RPMI7951 (cell line): Measurements from ENCODE around the gene HAPLN3. TPM values are rescaled to one million over a fixed set of nuclear protein-coding genes. Genes with fewer than 3 reads are reported as not detected.

ENCODE experiments used
- DNase-seq: peaks from one replicate; pipeline ENCODE4 v3.0.0-alpha.2; 2012; ENCODE audit warnings: low read depth
- total RNA-seq: library from RNA; depleted of rRNA; stranded (reverse); fragments of >200 nt; shearing (Covaris generic); gene quantifications from 2 replicates; pipeline ENCODE4 v1.2.3, GENCODE V29; 2014; rRNA removed

Gene HAPLN3
- total RNA-seq, 1 experiment from 2014 or later = 18.4 TPM

GRCh38 chr15:88830016-88830415 lies 65.3 kb downstream of the HAPLN3 start:
- peak; percentile 33 for DNase-seq

- no peak for DNase-seq
Measured at GRCh38 chr15:88828791-88829190, 66.6 kb downstream of the HAPLN3 start.

Other genes with a start within 250 kb of the HAPLN3 start
- gene ACAN, start 92.1 kb downstream of the HAPLN3 start, total RNA-seq = 0.78 and 0.96 TPM in 2 replicates
- gene MFGE8, start 17.8 kb upstream of the HAPLN3 start, total RNA-seq = 45.1 and 62.4 TPM in 2 replicates
- 237 and 261 TPM in 2 replicates for gene ABHD2, start 192.9 kb upstream of the HAPLN3 start, total RNA-seq